Measurements from ENCODE around the gene GYG1.

GYG1 gene

DNA sequence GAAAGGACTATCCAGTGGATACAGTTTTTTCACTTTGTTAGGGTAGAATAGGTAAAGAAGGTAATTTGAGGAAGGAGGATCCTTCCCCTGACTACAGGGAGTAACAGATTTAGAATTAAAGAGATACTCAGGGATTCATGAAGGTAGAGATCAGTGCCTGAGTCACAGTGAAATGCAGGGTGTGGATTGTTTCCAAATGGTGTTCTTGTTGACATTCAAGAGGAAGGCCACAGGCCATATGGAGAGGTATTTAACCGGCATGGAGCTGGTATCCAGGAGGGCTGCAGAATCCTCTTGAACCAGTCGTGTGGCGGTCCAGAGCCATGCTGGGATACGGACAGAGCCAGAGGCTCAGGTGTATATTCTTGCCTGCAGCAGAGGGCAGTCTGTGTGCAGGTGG lies 28.2 kb downstream of the GYG1 start:
- no peak for DNase-seq

DNA sequence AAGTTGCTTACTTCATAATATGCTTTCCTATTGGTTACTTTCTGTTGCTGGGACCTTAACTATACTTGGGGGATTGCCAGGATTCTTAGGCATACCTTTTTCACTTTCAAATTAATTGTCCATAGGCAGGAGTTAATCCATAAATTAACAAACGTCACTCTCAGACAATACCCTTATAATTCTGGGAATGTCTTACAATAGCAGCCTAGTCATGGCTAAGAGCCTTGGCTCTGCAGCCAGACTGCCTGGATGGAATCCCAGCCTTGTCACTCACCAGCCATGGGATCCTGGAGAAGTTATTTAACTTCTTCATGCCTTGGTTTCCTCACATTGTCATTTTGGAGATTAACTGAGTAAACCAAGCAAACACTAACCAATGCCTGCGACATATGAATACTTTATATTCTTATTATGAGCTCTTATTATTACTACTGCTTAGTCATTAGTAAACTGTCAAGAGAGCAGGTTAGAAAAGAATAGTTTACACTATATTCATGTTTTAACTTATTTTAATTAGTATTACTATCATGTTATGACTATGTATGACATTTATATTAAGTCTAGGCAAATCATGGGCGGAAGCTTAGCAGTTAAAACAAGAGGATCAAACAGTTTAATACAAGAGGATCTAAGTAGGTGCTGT lies 29.0 kb downstream of the GYG1 start:
- DNase-seq, result no peak

DNA sequence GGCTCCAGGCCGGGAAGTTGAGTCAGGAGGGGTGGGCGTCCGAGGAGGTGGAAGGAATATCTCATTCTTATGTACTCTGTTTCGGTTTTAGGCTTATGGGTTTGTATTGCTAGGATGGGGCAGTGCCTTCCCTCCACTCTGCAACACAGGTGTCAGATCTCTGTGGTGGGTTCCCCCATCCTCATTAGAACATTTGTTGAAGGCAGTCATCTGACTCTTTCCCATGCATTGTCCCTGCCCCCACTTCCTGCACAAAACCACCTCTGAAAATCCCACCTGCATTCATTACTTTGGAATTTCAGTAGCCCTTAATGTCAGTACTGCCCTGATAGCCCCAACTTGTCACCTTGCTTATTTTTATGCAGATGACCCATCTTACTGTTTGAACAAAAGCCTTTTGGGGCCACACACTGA lies 29.5 kb downstream of the GYG1 start:
- no peak for DNase-seq

DNA sequence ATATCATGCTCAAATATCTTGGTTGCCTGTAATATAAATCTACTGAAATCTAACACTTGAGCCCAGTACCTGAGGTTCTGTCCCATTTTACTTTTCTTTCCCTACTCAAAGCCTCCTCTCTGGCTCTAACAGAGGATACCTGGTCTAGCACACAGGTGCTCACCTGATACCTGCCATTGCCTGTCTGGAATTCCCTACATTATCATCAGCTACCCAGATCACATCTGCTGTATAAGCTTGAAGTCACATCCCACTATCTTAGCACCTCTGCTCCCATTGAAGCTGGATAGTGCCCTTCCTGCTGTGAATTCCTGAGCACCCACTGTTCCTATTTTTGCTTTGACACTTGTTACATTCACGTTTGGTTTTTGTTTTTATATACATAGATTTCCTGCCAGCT lies 30.5 kb downstream of the GYG1 start:
- no peak for DNase-seq

DNA sequence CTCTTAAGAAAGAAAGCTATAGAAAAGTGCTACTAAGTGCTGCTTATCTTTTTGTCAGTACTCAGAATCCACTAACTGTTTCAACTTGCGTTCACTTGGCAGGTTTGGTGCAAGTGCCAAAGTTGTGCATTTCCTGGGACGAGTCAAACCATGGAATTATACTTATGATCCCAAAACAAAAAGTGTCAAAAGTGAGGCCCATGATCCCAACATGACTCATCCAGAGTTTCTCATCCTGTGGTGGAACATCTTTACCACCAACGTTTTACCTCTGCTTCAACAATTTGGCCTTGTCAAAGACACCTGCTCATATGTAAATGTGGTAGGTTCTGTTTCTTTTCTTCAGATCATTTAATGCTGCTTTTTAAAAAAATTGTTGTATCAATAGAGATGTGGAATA lies 32.6 kb downstream of the GYG1 start:
- no peak for DNase-seq

DNA sequence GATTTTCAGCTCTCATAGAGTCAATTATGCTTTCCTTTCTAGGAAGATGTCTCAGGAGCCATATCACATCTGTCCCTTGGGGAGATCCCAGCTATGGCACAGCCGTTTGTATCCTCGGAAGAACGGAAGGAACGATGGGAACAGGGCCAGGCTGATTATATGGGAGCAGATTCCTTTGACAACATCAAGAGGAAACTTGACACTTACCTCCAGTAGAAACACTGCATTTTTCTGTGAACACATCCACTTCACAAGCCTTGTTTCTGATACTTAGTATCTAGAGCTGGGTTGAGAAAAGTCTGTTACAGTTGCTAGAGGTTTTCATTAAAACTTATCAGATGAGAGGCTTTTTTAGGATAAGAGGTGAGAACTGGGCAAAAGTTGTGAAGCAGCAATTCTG lies 35.4 kb downstream of the GYG1 start:
- DNase-seq, result no peak

DNA sequence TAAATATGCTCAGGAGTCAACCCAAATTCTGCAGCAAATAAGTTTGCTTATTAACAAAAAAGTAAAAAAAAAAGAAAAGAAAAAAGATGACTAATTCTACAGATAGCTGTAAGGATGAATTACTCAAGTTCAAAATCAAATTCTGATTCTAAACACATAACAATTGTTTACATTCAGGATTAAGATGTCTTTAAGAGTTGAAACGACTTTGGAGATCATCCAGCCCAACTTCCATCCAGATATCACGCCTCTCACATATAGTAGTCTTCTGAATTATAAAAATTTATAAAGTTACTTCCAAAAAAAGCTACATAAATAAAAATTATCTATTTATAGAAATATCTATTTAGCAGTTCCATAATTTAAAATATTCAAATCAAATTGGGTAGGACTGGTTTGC lies 39.8 kb downstream of the GYG1 start:
- no peak for DNase-seq

DNA sequence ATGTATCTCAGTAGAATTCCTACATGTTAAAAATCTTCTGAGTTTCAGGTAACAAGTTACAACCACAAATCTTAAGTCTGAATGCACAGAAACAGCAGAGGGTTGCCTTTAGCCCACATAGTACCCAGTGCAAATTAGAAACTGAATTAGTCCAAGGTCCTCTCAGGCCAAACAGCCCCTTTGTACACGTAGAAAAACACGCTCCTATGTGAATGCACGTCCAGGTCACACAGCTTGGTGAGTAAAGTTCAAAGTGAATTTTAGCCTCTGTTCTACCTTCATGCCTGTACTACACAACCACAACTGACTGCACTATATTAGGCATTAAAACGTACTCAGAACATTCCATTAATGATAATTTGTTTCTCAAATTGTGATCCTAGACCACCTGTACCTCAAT lies 46.3 kb downstream of the GYG1 start:
- DNase-seq, result no peak

DNA sequence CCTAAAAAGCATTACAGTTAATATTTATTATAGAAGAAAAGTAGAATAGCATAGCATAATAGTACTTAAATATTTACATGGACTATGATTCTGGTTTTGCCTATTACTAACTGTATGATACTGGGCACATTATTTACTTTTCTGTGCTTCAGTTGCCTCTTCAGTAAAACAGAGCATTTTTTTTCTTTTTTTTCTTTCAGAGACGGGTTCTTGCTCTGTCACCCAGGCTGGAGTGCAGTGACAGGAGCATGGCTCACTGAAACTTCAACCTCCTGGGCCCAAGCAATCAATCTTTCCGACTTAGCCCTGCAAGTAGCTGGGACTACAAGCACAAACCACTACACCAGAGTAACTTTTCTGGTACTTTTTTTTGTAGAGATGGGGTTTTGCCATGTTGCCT lies 47.0 kb downstream of the GYG1 start:
- DNase-seq, result no peak

DNA sequence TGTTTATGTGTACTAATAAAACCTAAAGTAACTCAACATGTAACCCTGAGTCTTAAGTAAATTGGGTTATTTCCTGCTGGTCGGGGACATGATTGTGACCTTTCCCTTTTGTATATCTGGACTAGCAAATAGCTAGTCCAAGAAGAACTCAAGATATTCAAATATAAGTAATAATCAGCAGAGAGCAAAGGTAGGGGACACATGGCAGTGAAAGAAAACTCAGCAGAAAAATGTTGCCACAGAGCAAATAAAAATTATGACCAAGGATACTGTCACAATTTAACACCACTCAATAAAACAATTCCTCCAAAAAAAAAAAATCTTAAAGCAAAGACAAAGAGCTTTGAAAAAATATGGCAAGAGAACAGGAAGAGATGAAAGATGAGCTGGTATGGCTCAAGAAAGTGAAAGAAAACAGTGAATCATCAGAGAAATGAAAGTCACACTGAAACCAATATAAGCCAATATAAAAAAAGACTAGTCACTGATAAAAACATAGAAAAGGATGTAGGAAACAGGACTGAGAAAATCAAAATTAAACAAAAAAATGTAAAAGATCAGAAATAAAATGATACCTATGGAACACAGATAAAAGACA lies 51.5 kb downstream of the GYG1 start:
- no peak for DNase-seq

DNA sequence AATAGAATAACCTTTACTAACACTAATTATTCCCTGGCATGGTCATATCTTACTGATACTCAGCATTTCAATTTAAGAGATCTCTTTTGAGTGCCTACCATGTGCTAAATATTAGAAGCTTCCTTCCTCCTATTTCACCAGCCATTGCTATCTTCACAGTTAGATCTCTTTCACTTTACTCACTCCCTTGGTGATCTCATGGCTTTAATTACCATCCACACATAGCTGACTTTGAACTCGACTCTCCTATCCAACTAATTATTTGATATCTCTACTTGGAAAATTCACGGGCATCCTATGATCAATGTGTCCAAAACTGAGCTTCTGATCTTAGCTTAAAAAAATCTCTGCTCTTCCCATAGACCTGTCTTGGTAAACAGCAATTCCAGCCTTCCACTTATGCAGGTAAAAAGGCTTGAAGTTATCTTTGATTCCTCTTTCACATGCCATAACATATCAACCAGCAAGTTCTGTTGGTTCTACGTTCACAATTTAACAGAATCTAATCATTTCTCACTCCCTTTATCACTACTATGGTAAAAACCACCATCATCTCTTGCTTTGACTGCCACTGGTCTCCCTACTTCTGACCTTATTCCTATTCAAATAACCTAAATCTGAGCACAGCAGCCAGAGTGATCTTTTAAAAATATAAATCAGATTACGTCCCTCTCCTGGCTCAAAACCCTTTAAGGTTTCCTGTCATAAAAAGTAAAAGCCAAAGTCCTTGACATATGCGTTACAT lies 53.2 kb downstream of the GYG1 start:
- DNase-seq, result no peak

DNA sequence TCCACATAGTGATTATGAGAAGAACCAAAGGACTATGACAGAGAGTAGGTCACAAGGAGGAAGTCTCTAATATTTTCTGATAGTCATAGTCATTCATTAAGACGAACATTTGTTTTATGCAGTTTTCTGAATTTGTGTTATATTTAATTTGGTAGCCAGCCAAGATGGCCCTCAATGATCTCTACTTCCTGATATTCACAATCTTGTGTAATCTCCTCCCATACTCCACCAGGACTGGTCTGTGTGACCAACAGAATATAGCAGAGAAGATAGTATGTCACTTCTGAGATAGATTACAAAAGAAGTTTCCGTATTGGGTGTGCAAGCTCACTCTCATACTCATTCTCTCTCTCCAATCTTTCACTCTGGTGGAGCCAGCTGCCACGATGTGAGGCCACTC lies 64.2 kb downstream of the GYG1 start:
- DNase-seq, result no peak

DNA sequence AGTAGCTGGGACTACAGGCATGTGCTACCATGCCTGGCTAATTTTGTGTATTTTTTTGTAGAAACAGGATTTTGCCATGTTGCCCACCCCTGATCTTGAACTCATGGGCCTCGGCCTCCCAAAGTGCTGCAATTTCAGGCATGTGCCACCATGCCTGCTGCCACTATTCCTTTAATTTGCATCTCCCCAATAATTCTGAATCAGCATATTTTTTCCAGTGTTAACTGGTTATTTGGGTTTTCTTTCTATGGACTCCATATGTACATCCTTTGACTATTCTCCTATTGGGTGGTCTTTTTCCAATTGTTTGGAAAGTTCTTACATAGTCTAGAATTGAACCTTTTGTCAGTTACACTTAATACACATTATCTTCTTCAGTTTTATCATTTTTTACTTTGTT lies 66.9 kb downstream of the GYG1 start:
- no peak for DNase-seq

DNA sequence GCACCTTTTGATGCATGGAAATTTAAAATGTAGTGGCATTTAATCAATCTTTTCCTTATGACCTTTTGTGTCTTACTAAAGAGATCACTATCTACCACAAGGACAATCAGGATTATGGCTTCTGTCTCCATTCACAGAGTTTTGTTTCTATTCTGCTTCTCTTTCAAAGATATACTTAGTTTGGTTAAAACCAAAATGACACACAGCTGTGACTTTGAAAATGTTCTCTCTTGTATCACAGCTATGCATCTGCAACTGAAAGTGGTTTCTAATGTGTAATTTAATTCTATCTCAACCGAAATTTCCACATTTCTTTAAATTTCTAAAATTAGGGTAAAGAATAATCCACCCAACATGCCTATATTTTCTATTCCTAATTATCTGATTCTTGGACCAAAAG lies 67.3 kb downstream of the GYG1 start:
- no peak for DNase-seq

DNA sequence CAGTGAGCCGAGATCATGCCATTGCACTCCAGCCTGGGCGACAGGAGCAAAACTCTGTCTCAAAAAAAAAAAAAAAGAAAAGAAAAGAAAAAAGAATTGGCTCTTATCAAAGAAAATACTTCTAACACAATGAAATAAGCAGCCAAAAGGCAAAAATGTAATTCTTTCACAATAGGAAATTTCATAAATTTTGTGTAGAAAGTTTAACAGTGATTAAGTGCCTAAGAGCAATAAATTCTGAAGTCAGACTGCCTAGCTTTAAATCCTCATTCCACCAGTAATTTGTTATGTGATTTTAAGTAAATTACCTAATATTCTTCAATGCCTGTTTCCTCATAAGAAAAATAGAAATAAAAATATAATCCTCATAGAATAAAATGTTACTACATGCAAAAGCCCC lies 70.4 kb downstream of the GYG1 start:
- no peak for DNase-seq

DNA sequence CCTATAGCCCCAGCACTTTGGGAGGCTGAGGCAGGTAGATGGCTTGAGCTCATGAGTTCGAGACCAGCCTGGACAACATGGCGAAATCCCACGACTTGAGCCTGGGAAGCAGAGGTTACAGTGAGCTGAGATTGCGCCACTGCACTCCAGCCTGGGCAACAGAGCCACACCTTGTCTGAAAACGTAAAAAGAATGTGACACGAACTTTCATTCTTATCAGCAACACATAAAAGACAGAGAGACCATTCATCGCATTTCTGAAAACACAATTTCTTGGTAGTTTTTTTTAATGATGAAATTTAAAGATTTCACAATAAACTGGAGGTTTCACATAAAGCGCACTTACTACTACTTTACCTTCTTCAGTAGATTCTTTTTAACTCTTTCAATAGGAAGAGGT lies 76.5 kb downstream of the GYG1 start:
- no peak for DNase-seq

All from NCI-H526 treated with DMSO at 0.1 percent for 48 hours (cell line).